GM18508 (cell line): ENCODE results near the gene TEKT2.

ENCODE experiments used
- ATAC-seq: cut with Tn5 transposase; IDR thresholded peaks from one replicate; pipeline ENCODE4 v1.9.1; 2021; ENCODE audit warnings: moderate number of reproducible peaks; ENCODE audit not compliant: insufficient read depth, unreplicated experiment

TEKT2 gene

GRCh38 chr1:36099681-36100341, 15.9 kb downstream of the TEKT2 start:
- no peak for ATAC-seq

GRCh38 chr1:36100376-36100775, 16.5 kb downstream of the TEKT2 start:
- ATAC-seq: no peak

- no peak for ATAC-seq
Measured at GRCh38 chr1:36101546-36101945, 17.7 kb downstream of the TEKT2 start.

- no peak for ATAC-seq
Measured at GRCh38 chr1:36106269-36106668, 22.4 kb downstream of the TEKT2 start.

GRCh38 chr1:36107394-36107793, 23.5 kb downstream of the TEKT2 start:
- no peak for ATAC-seq

GRCh38 chr1:36108314-36108713, 24.4 kb downstream of the TEKT2 start:
- ATAC-seq: no peak

- ATAC-seq: no peak
Measured at GRCh38 chr1:36109041-36109679, 25.3 kb downstream of the TEKT2 start.

- no peak for ATAC-seq
Measured at GRCh38 chr1:36111151-36111550, 27.3 kb downstream of the TEKT2 start.

- no peak for ATAC-seq
Measured at GRCh38 chr1:36112823-36113222, 28.9 kb downstream of the TEKT2 start.

GRCh38 chr1:36114371-36114770, 30.5 kb downstream of the TEKT2 start:
- ATAC-seq: no peak

GRCh38 chr1:36115200-36115669, 31.3 kb downstream of the TEKT2 start:
- no peak for ATAC-seq

- ATAC-seq: no peak
Measured at GRCh38 chr1:36115931-36116330, 32.0 kb downstream of the TEKT2 start.

- ATAC-seq: no peak
Measured at GRCh38 chr1:36116901-36117300, 33.0 kb downstream of the TEKT2 start.

- ATAC-seq: no peak
Measured at GRCh38 chr1:36118447-36119204, 34.7 kb downstream of the TEKT2 start.

GRCh38 chr1:36119456-36119855, 35.6 kb downstream of the TEKT2 start:
- no peak for ATAC-seq

- ATAC-seq: no peak
Measured at GRCh38 chr1:36122062-36123030, 38.5 kb downstream of the TEKT2 start.

GRCh38 chr1:36123356-36123755, 39.5 kb downstream of the TEKT2 start:
- no peak for ATAC-seq

GRCh38 chr1:36124404-36125128, 40.7 kb downstream of the TEKT2 start:
- ATAC-seq: no peak

- ATAC-seq: no peak
Measured at GRCh38 chr1:36125129-36125991, 41.5 kb downstream of the TEKT2 start, which contains the start of gene COL8A2. COL8A2 (minus strand) TSS chr1:36125222; CDS start chr1:36100242, 24,980 bp downstream.
